ENCODE measurements around the gene SIRPA. TPM values are rescaled to one million over a fixed set of nuclear protein-coding genes. Genes with fewer than 3 reads are reported as not detected.
A peak's percentile ranks its signal among the peaks of the same experiment; 100 is the strongest.

Gene SIRPA
- total and polyA plus RNA-seq, 4 experiments from 2014 or later, result 1.8 to 2.4 TPM; not detected in 2

GRCh38 chr20:1942061-1942460 is 46.9 kb downstream of the SIRPA start:
- intact Hi-C loops (cut with micrococcal nuclease), result no loop called here
- Histone ChIP-seq H3K27me3 (ENCODE audit: insufficient read depth, low read length) (no peaks in the 10 kb centered on the region), H3K4me1 (ENCODE audit: insufficient read depth, low read length) (no peaks in the 10 kb centered on the region), H3K4me3 (ENCODE audit: low read length in 2 of 2) (no peak overlapping the region), H3K9me3 (ENCODE audit: control insufficient read depth in 1 of 2, low read length in 2 of 2) (no peaks in the 10 kb centered on the region), H3K36me3 (ENCODE audit: insufficient read depth, low read length) (no peaks in the 10 kb centered on the region), H3K27ac (ENCODE audit: low read depth, low read length) (no peak overlapping the region)
- Mint-ChIP-seq H3K4me1 (peaks cover 0 to 2% (median 0%) of the 10 kb centered on the region in 4 donors), H3K27me3 (peaks cover 19 to 20% of the 10 kb centered on the region in 2 donors), H3K4me3 (no peak overlapping the region), H3K27ac (peak overlapping the region in 1 of 7 donors; percentile 70), H3K9me3 (no peaks in the 10 kb centered on the region), H3K36me3 (no peaks in the 10 kb centered on the region)
- POLR2A ChIA-PET (ENCODE audit: partially characterized antibody), result no interaction called here
- CTCF ChIA-PET (ENCODE audit: partially characterized antibody), result no interaction called here
- no peak for DNase-seq

GRCh38 chr20:1942486-1943274 is 47.5 kb downstream of the SIRPA start:
- Histone ChIP-seq H3K27me3 (ENCODE audit: insufficient read depth, low read length) (no peaks in the 10 kb centered on the region), H3K9me3 (ENCODE audit: control insufficient read depth in 1 of 2, low read length in 2 of 2) (no peaks in the 10 kb centered on the region), H3K27ac (ENCODE audit: low read depth, low read length) (no peak overlapping the region), H3K4me3 (ENCODE audit: low read length in 2 of 2) (no peak overlapping the region), H3K4me1 (ENCODE audit: insufficient read depth, low read length) (no peaks in the 10 kb centered on the region), H3K36me3 (ENCODE audit: insufficient read depth, low read length) (no peaks in the 10 kb centered on the region)
- H3K9me3 Mint-ChIP-seq, result no peaks in the 10 kb centered on the region
- peaks cover 0 to 2% (median 0%) of the 10 kb centered on the region in 4 donors for H3K4me1 Mint-ChIP-seq
- H3K4me3 Mint-ChIP-seq, result no peak overlapping the region
- intact Hi-C loops (cut with micrococcal nuclease), result no loop called here
- ChIA-PET CTCF (ENCODE audit: partially characterized antibody) (no interaction called here), POLR2A (ENCODE audit: partially characterized antibody) (no interaction called here)
- peak overlapping the region in 1 of 7 donors; percentile 70 for H3K27ac Mint-ChIP-seq
- no peak for DNase-seq
- no peaks in the 10 kb centered on the region for H3K36me3 Mint-ChIP-seq
- peaks cover 19% of the 10 kb centered on the region in 2 donors for H3K27me3 Mint-ChIP-seq

- CTCF ChIA-PET (ENCODE audit: partially characterized antibody), result no interaction called here
- Mint-ChIP-seq H3K27me3 (peaks cover 16 to 25% of the 10 kb centered on the region in 2 donors), H3K4me3 (no peak overlapping the region), H3K36me3 (no peaks in the 10 kb centered on the region), H3K9me3 (no peaks in the 10 kb centered on the region), H3K27ac (no peak overlapping the region), H3K4me1 (peaks cover 0 to 2% (median 0%) of the 10 kb centered on the region in 4 donors)
- no peak for DNase-seq
- POLR2A ChIA-PET (ENCODE audit: partially characterized antibody), result no interaction called here
- H3K9me3 ChIP-seq (ENCODE audit: control insufficient read depth in 1 of 2, low read length in 2 of 2), result no peaks in the 10 kb centered on the region
- H3K27ac ChIP-seq (ENCODE audit: low read depth, low read length), result no peak overlapping the region
- H3K27me3 ChIP-seq (ENCODE audit: insufficient read depth, low read length), result no peaks in the 10 kb centered on the region
- no peak overlapping the region for H3K4me3 ChIP-seq (ENCODE audit: low read length in 2 of 2)
- no peaks in the 10 kb centered on the region for H3K4me1 ChIP-seq (ENCODE audit: insufficient read depth, low read length)
- H3K36me3 ChIP-seq (ENCODE audit: insufficient read depth, low read length), result no peaks in the 10 kb centered on the region
- intact Hi-C loops (cut with micrococcal nuclease), result no loop called here
Measured at GRCh38 chr20:1943275-1944002, 48.2 kb downstream of the SIRPA start.

- no peak overlapping the region for H3K27ac ChIP-seq (ENCODE audit: low read depth, low read length)
- no peaks in the 10 kb centered on the region for H3K36me3 ChIP-seq (ENCODE audit: insufficient read depth, low read length)
Measured at GRCh38 chr20:1944345-1945091, 49.3 kb downstream of the SIRPA start.

GRCh38 chr20:1945134-1945618 is 50.0 kb downstream of the SIRPA start:
- H3K4me3 Mint-ChIP-seq, result no peak overlapping the region
- no peaks in the 10 kb centered on the region for H3K9me3 Mint-ChIP-seq

More at GRCh38 chr20:1944345-1945091, 49.3 kb downstream of the SIRPA start:
- H3K4me1 Mint-ChIP-seq, result peaks cover 0 to 2% (median 0%) of the 10 kb centered on the region in 4 donors
- intact Hi-C loops (cut with micrococcal nuclease), result no loop called here
- H3K27ac Mint-ChIP-seq, result no peak overlapping the region
- no peaks in the 10 kb centered on the region for H3K9me3 Mint-ChIP-seq
- H3K27me3 Mint-ChIP-seq, result peaks cover 16 to 27% of the 10 kb centered on the region in 2 donors
- no peak overlapping the region for H3K4me3 ChIP-seq (ENCODE audit: low read length in 2 of 2)
- no peaks in the 10 kb centered on the region for H3K36me3 Mint-ChIP-seq
- H3K4me3 Mint-ChIP-seq, result no peak overlapping the region
- ChIA-PET CTCF (ENCODE audit: partially characterized antibody) (no interaction called here), POLR2A (ENCODE audit: partially characterized antibody) (no interaction called here)
- no peak for DNase-seq
- no peaks in the 10 kb centered on the region for H3K9me3 ChIP-seq (ENCODE audit: control insufficient read depth in 1 of 2, low read length in 2 of 2)
- H3K4me1 ChIP-seq (ENCODE audit: insufficient read depth, low read length), result no peaks in the 10 kb centered on the region
- H3K27me3 ChIP-seq (ENCODE audit: insufficient read depth, low read length), result no peaks in the 10 kb centered on the region

GRCh38 chr20:1945660-1946059 is 50.5 kb downstream of the SIRPA start:
- no peaks in the 10 kb centered on the region for H3K36me3 ChIP-seq (ENCODE audit: insufficient read depth, low read length)
- H3K9me3 Mint-ChIP-seq, result no peaks in the 10 kb centered on the region
- H3K9me3 ChIP-seq (ENCODE audit: control insufficient read depth in 1 of 2, low read length in 2 of 2), result no peaks in the 10 kb centered on the region
- H3K27ac ChIP-seq (ENCODE audit: low read depth, low read length), result no peak overlapping the region
- H3K4me1 Mint-ChIP-seq, result peaks cover 0 to 2% (median 0%) of the 10 kb centered on the region in 4 donors
- DNase-seq, result no peak
- no peak overlapping the region for H3K4me3 Mint-ChIP-seq
- H3K27ac Mint-ChIP-seq, result no peak overlapping the region
- ChIA-PET CTCF (ENCODE audit: partially characterized antibody) (no interaction called here), POLR2A (ENCODE audit: partially characterized antibody) (no interaction called here)
- intact Hi-C loops (cut with micrococcal nuclease), result no loop called here
- H3K4me1 ChIP-seq (ENCODE audit: insufficient read depth, low read length), result no peaks in the 10 kb centered on the region
- no peak overlapping the region for H3K4me3 ChIP-seq (ENCODE audit: low read length in 2 of 2)
- peaks cover 17 to 27% of the 10 kb centered on the region in 2 donors for H3K27me3 Mint-ChIP-seq
- H3K27me3 ChIP-seq (ENCODE audit: insufficient read depth, low read length), result no peaks in the 10 kb centered on the region
- no peaks in the 10 kb centered on the region for H3K36me3 Mint-ChIP-seq

More at GRCh38 chr20:1945134-1945618, 50.0 kb downstream of the SIRPA start:
- no peak for DNase-seq
- H3K4me3 ChIP-seq (ENCODE audit: low read length in 2 of 2), result no peak overlapping the region
- H3K36me3 ChIP-seq (ENCODE audit: insufficient read depth, low read length), result no peaks in the 10 kb centered on the region
- no peaks in the 10 kb centered on the region for H3K4me1 ChIP-seq (ENCODE audit: insufficient read depth, low read length)
- Mint-ChIP-seq H3K27ac (no peak overlapping the region), H3K27me3 (peaks cover 16 to 27% of the 10 kb centered on the region in 2 donors), H3K4me1 (peaks cover 0 to 2% (median 0%) of the 10 kb centered on the region in 4 donors), H3K36me3 (no peaks in the 10 kb centered on the region)
- H3K27me3 ChIP-seq (ENCODE audit: insufficient read depth, low read length), result no peaks in the 10 kb centered on the region
- POLR2A ChIA-PET (ENCODE audit: partially characterized antibody), result no interaction called here
- no peak overlapping the region for H3K27ac ChIP-seq (ENCODE audit: low read depth, low read length)
- CTCF ChIA-PET (ENCODE audit: partially characterized antibody), result no interaction called here
- intact Hi-C loops (cut with micrococcal nuclease), result no loop called here
- no peaks in the 10 kb centered on the region for H3K9me3 ChIP-seq (ENCODE audit: control insufficient read depth in 1 of 2, low read length in 2 of 2)

GRCh38 chr20:1946442-1946761 is 51.2 kb downstream of the SIRPA start:
- CTCF ChIA-PET (ENCODE audit: partially characterized antibody), result no interaction called here
- Mint-ChIP-seq H3K27ac (no peak overlapping the region), H3K4me3 (no peak overlapping the region)

More at GRCh38 chr20:1946442-1946761, 51.2 kb downstream of the SIRPA start:
- Mint-ChIP-seq H3K9me3 (no peaks in the 10 kb centered on the region), H3K27me3 (peaks cover 18 to 27% of the 10 kb centered on the region in 2 donors), H3K4me1 (peaks cover 0 to 2% (median 0%) of the 10 kb centered on the region in 4 donors), H3K36me3 (no peaks in the 10 kb centered on the region)
- H3K36me3 ChIP-seq (ENCODE audit: insufficient read depth, low read length), result no peaks in the 10 kb centered on the region
- no peak overlapping the region for H3K4me3 ChIP-seq (ENCODE audit: low read length in 2 of 2)
- POLR2A ChIA-PET (ENCODE audit: partially characterized antibody), result no interaction called here
- intact Hi-C loops (cut with micrococcal nuclease), result no loop called here
- no peaks in the 10 kb centered on the region for H3K9me3 ChIP-seq (ENCODE audit: control insufficient read depth in 1 of 2, low read length in 2 of 2)
- H3K4me1 ChIP-seq (ENCODE audit: insufficient read depth, low read length), result no peaks in the 10 kb centered on the region
- DNase-seq, result no peak
- no peak overlapping the region for H3K27ac ChIP-seq (ENCODE audit: low read depth, low read length)
- H3K27me3 ChIP-seq (ENCODE audit: insufficient read depth, low read length), result no peaks in the 10 kb centered on the region
